ENCODE results near the gene TSC22D3. TPM values are rescaled to one million over a fixed set of nuclear protein-coding genes. Genes with fewer than 3 reads are reported as not detected.
A peak's percentile ranks its signal among the peaks of the same experiment; 100 is the strongest.

The TSC22D3 gene
- total RNA-seq, 2 experiments from 2014 or later, result 23.3 to 25.9 TPM

- peaks cover 9% of the 10 kb centered on the region for H3K4me1 Mint-ChIP-seq
- H3K27me3 Mint-ChIP-seq, result no peaks in the 10 kb centered on the region
- DNase-seq (peak; percentile 35), ATAC-seq (peak; percentile 79)
- no peaks in the 10 kb centered on the region for H3K36me3 Mint-ChIP-seq (ENCODE audit: low read depth)
- ChIA-PET CTCF (interaction anchor here (0.8 to 1.7 kb wide), 6 partner anchors 9 to 72 kb away, joined by 3 to 6 read pairs (median 4); partner anchors contain the start of gene NCBP2L), POLR2A (no interaction called here)
- no peaks in the 10 kb centered on the region for H3K9me3 Mint-ChIP-seq (ENCODE audit: low read depth)
- H3K27ac Mint-ChIP-seq, result peak overlapping the region; percentile 13
- intact Hi-C loops (cut with DNase I, micrococcal nuclease), result no loop called here
- H3K4me3 Mint-ChIP-seq, result no peak overlapping the region
Observed at GRCh38 chrX:107729558-107730297, 45.9 kb downstream of the TSC22D3 start.

GRCh38 chrX:107728371-107729099 is 47.1 kb downstream of the TSC22D3 start:
- H3K27me3 Mint-ChIP-seq, result no peaks in the 10 kb centered on the region
- no peak overlapping the region for H3K4me3 Mint-ChIP-seq
- ATAC-seq (no peak), DNase-seq (no peak)
- intact Hi-C loops (cut with DNase I, micrococcal nuclease), result no loop called here
- H3K9me3 Mint-ChIP-seq (ENCODE audit: low read depth), result no peaks in the 10 kb centered on the region
- CTCF ChIA-PET, result interaction anchor here (1.2 to 1.7 kb wide), 4 partner anchors 8 to 69 kb away, joined by 4 to 6 read pairs (median 5); no protein-coding TSS in a partner anchor
- H3K27ac Mint-ChIP-seq, result no peak overlapping the region
- POLR2A ChIA-PET, result interaction anchor here (0.5 kb wide), 1 partner anchor 37 kb away, joined by 7 read pairs; no protein-coding TSS in a partner anchor
- H3K36me3 Mint-ChIP-seq (ENCODE audit: low read depth), result no peaks in the 10 kb centered on the region
- peaks cover 9% of the 10 kb centered on the region for H3K4me1 Mint-ChIP-seq

DNA sequence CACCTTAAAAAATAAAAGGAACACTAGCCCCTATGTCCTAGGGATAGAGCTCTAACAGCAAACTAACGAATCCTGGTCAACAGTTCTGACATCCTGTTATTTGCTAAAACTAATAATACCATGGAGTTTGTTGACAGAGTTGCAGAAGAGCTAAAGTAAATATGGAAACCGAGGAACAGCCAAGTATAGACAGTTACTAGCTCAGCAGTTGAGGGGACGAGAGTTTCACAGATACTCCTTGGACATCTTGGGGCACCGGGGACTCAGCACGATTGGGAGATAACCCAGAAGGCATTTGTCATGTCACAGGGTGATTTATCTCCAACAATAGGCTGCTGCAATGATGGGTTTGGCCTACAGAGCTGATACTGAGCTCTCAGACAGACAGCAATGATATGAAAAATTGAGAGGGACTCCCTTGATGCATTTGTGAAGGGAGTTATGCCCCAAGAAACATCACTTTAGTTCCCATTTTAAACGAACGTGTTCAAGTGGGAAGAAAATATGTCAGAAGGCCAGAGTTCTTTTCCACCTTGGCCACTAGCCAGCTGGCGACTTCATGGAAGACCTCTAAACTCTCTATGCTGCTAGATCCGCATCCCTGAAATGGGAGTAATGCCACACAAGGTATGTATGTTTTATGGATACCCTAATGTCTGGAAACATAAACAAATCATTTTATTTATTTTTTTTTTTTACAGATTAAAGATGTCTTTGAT is 48.6 kb downstream of the TSC22D3 start:
- CTCF ChIA-PET, result interaction anchor here (1.1 to 1.2 kb wide), 2 partner anchors 54 to 68 kb away, joined by 3 to 4 read pairs; no protein-coding TSS in a partner anchor
- no peak overlapping the region for H3K4me3 Mint-ChIP-seq
- H3K4me1 Mint-ChIP-seq, result peaks cover 9% of the 10 kb centered on the region
- DNase-seq, result no peak
- intact Hi-C loops (cut with DNase I, micrococcal nuclease), result no loop called here
- no peaks in the 10 kb centered on the region for H3K36me3 Mint-ChIP-seq (ENCODE audit: low read depth)
- no peaks in the 10 kb centered on the region for H3K27me3 Mint-ChIP-seq
- H3K9me3 Mint-ChIP-seq (ENCODE audit: low read depth), result no peaks in the 10 kb centered on the region
- no peak overlapping the region for H3K27ac Mint-ChIP-seq
- ATAC-seq, result no peak
- POLR2A ChIA-PET, result no interaction called here

GRCh38 chrX:107725761-107726555 is 49.6 kb downstream of the TSC22D3 start:
- H3K27me3 Mint-ChIP-seq, result no peaks in the 10 kb centered on the region
- ATAC-seq (no peak), DNase-seq (no peak)
- intact Hi-C loops (cut with DNase I, micrococcal nuclease), result no loop called here
- CTCF ChIA-PET, result interaction anchor here (1.2 kb wide), 1 partner anchor 53 kb away, joined by 4 read pairs; no protein-coding TSS in a partner anchor
- H3K4me3 Mint-ChIP-seq, result no peak overlapping the region
- no peaks in the 10 kb centered on the region for H3K36me3 Mint-ChIP-seq (ENCODE audit: low read depth)
- no peak overlapping the region for H3K27ac Mint-ChIP-seq
- H3K4me1 Mint-ChIP-seq, result peaks cover 9% of the 10 kb centered on the region
- POLR2A ChIA-PET, result no interaction called here
- H3K9me3 Mint-ChIP-seq (ENCODE audit: low read depth), result no peaks in the 10 kb centered on the region

DNA sequence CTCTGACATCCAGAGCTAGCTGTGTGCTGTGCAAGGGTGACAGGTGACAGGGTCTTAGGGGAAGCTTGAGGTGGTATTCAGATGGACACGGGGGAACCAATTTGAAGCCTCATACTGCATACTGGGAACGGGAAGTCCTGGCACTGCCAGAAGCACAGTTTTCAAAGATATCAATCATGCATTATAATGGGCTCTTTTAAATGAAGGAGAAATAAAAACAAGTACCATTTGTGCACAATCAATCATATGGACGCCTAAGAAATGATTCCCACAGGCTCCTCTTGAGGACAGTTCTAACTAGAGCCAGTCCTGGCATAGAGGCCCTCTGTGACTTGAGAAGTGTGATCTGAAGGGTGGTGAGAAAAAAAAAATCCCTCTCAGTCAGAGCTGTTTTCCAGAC is 50.9 kb downstream of the TSC22D3 start:
- CTCF ChIA-PET, result no interaction called here
- no peaks in the 10 kb centered on the region for H3K27me3 Mint-ChIP-seq

GRCh38 chrX:107723511-107723910 is 52.1 kb downstream of the TSC22D3 start:
- H3K27me3 Mint-ChIP-seq, result no peaks in the 10 kb centered on the region
- CTCF ChIA-PET, result interaction anchor here (0.8 kb wide), 1 partner anchor 54 kb away, joined by 4 read pairs; the partner anchor contains the start of gene NCBP2L
- peaks cover 5% of the 10 kb centered on the region for H3K4me1 Mint-ChIP-seq
- no peak for DNase-seq
- no peak for ATAC-seq
- POLR2A ChIA-PET, result no interaction called here
- no peaks in the 10 kb centered on the region for H3K9me3 Mint-ChIP-seq (ENCODE audit: low read depth)
- intact Hi-C loops (cut with DNase I, micrococcal nuclease), result no loop called here
- no peaks in the 10 kb centered on the region for H3K36me3 Mint-ChIP-seq (ENCODE audit: low read depth)
- H3K4me3 Mint-ChIP-seq, result no peak overlapping the region
- no peak overlapping the region for H3K27ac Mint-ChIP-seq

More for the DNA sequence above, 50.9 kb downstream of the TSC22D3 start:
- no peaks in the 10 kb centered on the region for H3K9me3 Mint-ChIP-seq (ENCODE audit: low read depth)
- DNase-seq (no peak), ATAC-seq (no peak)
- no peak overlapping the region for H3K4me3 Mint-ChIP-seq
- no peak overlapping the region for H3K27ac Mint-ChIP-seq
- POLR2A ChIA-PET, result no interaction called here
- H3K4me1 Mint-ChIP-seq, result peaks cover 8% of the 10 kb centered on the region
- intact Hi-C loops (cut with DNase I, micrococcal nuclease), result no loop called here
- no peaks in the 10 kb centered on the region for H3K36me3 Mint-ChIP-seq (ENCODE audit: low read depth)

DNA sequence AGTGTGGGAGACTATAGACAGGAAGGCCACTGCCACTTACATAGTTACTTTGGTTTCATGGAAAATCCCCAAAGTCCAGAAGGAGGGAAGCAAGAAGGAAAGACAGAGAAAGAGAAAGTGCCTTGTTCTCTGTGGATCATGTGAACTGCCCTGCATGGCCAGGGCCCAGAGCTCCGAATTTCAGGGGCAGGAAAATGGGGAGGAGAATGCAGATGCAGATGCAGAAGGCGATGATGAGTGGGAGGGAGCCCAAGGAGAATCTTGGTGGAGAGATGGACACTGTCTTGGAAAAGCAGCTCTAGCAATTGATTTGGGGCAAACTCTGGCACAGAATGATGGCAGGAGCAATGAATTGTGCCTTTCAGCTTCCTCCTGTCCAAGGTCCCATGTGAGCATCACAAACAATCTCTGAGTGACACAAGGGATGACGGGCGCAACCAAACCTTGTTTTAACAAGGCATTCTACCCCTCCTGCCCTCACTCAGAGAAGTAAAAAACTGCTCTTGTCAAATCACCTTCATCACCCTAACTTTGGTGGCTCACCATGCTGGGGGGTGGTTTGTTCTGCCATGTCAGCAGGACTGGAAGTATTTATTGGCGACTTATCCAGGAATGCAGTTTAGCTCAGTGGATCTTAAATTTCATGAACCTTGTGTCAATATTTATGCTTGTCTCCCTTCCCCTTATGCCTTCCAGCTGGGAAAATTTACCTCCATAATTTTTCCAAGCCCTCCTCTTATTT is 53.5 kb downstream of the TSC22D3 start:
- ChIA-PET POLR2A (no interaction called here), CTCF (interaction anchor here (1.1 kb wide), 1 partner anchor 49 kb away, joined by 3 read pairs; no protein-coding TSS in a partner anchor)
- no peak for DNase-seq
- no peak overlapping the region for H3K4me3 Mint-ChIP-seq
- H3K4me1 Mint-ChIP-seq, result peaks cover 18% of the 10 kb centered on the region
- no peak overlapping the region for H3K27ac Mint-ChIP-seq
- ATAC-seq, result no peak
- H3K36me3 Mint-ChIP-seq (ENCODE audit: low read depth), result no peaks in the 10 kb centered on the region
- H3K9me3 Mint-ChIP-seq (ENCODE audit: low read depth), result no peaks in the 10 kb centered on the region
- no peaks in the 10 kb centered on the region for H3K27me3 Mint-ChIP-seq
- intact Hi-C loops (cut with DNase I, micrococcal nuclease), result no loop called here

DNA sequence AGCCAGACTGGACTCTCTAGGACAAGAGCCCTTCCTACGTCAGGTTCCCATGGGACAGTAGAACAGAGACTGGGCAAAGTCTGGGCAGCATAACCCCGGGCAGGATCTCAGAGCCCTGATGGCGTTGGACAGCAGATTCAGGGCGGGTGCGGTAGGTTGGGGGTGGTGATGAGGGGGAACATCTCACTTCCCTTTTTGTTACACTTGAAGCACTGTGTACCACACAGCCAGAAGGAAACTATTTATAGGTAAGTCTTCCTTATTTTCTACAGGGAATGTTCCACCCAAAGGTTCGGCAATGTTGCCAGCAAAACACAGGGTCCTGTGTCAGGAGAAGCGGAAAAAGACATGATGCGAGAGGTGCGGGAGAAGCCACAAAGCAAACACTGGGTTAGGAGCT is 54.3 kb downstream of the TSC22D3 start:
- POLR2A ChIA-PET, result no interaction called here
- Mint-ChIP-seq H3K4me1 (peaks cover 20% of the 10 kb centered on the region), H3K9me3 (ENCODE audit: low read depth) (no peaks in the 10 kb centered on the region), H3K27me3 (no peaks in the 10 kb centered on the region), H3K27ac (no peak overlapping the region), H3K36me3 (ENCODE audit: low read depth) (no peaks in the 10 kb centered on the region), H3K4me3 (no peak overlapping the region)
- DNase-seq (no peak), ATAC-seq (no peak)
- intact Hi-C loops (cut with DNase I, micrococcal nuclease), result no loop called here
- CTCF ChIA-PET, result interaction anchor here (1.1 kb wide), 1 partner anchor 48 kb away, joined by 3 read pairs; no protein-coding TSS in a partner anchor

- Mint-ChIP-seq H3K4me1 (peaks cover 33% of the 10 kb centered on the region), H3K27me3 (no peaks in the 10 kb centered on the region), H3K27ac (peak overlapping the region; percentile 92), H3K9me3 (ENCODE audit: low read depth) (no peaks in the 10 kb centered on the region), H3K36me3 (ENCODE audit: low read depth) (peaks cover 23% of the 10 kb centered on the region), H3K4me3 (peak overlapping the region; percentile 90)
- ChIA-PET CTCF (interaction anchor here (0.7 to 11.6 kb wide), 11 partner anchors 13 to 180 kb away, joined by 3 to 191 read pairs (median 5); partner anchors contain the start of genes NCBP2L and PRPS1), POLR2A (interaction anchor here (8.3 kb wide), 1 partner anchor 42 kb away, joined by 144 read pairs; no protein-coding TSS in a partner anchor)
- intact Hi-C loops (cut with DNase I, micrococcal nuclease), result loop anchor here (1.0 to 5.0 kb wide), 6 partner anchors 24 to 109 kb away; partner anchors contain the start of genes MID2 (in 1 of the 2) and NCBP2L (in 1 of the 2)
- ATAC-seq, result peak; percentile 13
- peak; percentile 78 for DNase-seq
Observed at GRCh38 chrX:107718156-107718621, 57.4 kb downstream of the TSC22D3 start.
